NB4 (cell line): ENCODE data around the gene CAMTA1.

ENCODE experiments used
- MYC ChIP-seq: IDR thresholded peaks from 2 replicates; pipeline ENCODE4 v1.6.1; 2011; ENCODE audit warnings: low read depth, low read length
- POLR2A ChIP-seq: IDR thresholded peaks from 2 replicates; pipeline ENCODE4 v1.6.1; 2011; ENCODE audit warnings: mild to moderate bottlenecking; ENCODE audit not compliant: insufficient read length; ENCODE audit errors: extremely low read depth
- TF ChIP-seq, protein P1 (sequence below): IDR thresholded peaks from one replicate; pipeline ENCODE4 v1.5.1; 2012; ENCODE audit warnings: low read depth, low read length
- TF ChIP-seq, protein P2 (sequence below): IDR thresholded peaks from 2 replicates; pipeline ENCODE4 v1.6.1; 2011; ENCODE audit warnings: low read depth, low read length

DNA sequence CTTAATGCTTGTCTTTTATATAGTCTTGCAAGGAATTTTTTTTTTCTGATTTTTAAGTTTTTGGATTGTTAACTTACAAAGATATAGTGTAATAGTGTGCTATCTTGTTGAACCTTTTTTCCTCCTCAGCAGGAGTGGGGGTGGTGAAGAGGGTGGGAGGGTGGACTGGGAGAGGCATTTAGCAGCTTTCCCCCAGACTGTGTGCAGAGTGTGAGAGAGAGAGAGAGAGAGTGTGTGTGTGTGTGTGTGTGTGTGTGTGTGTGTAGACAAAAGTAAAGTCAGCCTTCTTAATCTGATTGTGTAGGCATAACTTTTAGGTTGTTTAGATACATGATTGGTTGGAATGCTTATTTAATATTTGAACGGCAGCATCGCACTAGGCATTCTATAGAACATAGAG, 4.9 kb downstream of the CAMTA1 start:
- TF ChIP-seq, protein P1, sequence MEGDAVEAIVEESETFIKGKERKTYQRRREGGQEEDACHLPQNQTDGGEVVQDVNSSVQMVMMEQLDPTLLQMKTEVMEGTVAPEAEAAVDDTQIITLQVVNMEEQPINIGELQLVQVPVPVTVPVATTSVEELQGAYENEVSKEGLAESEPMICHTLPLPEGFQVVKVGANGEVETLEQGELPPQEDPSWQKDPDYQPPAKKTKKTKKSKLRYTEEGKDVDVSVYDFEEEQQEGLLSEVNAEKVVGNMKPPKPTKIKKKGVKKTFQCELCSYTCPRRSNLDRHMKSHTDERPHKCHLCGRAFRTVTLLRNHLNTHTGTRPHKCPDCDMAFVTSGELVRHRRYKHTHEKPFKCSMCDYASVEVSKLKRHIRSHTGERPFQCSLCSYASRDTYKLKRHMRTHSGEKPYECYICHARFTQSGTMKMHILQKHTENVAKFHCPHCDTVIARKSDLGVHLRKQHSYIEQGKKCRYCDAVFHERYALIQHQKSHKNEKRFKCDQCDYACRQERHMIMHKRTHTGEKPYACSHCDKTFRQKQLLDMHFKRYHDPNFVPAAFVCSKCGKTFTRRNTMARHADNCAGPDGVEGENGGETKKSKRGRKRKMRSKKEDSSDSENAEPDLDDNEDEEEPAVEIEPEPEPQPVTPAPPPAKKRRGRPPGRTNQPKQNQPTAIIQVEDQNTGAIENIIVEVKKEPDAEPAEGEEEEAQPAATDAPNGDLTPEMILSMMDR: no peak
- TF ChIP-seq POLR2A (no peak), MYC (no peak)
- TF ChIP-seq, protein P2, sequence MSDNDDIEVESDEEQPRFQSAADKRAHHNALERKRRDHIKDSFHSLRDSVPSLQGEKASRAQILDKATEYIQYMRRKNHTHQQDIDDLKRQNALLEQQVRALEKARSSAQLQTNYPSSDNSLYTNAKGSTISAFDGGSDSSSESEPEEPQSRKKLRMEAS: no peak
